Panc1 (cell line): ENCODE results near the gene HGF.

Experiments
- POLR2AphosphoS5 ChIP-seq: IDR thresholded peaks from 2 replicates; pipeline ENCODE4 v1.6.1; 2012; ENCODE audit warnings: mild to moderate bottlenecking, low read depth, low read length, moderate library complexity
- SIN3A ChIP-seq: IDR thresholded peaks from 2 replicates; pipeline ENCODE4 v1.6.1; 2012; ENCODE audit warnings: low read depth, mild to moderate bottlenecking, low read length, moderate library complexity, borderline replicate concordance; ENCODE audit not compliant: insufficient read depth
- TCF7L2 ChIP-seq: IDR thresholded peaks from 2 replicates; pipeline ENCODE4 v1.6.1; 2011; ENCODE audit warnings: mild to moderate bottlenecking, low read depth, low read length, inconsistent platforms
- TF ChIP-seq, protein P1 (sequence below): fragments of 450-650 bp; IDR thresholded peaks from 2 replicates; pipeline ENCODE4 v1.5.1; 2017; ENCODE audit warnings: mild to moderate bottlenecking

DNA sequence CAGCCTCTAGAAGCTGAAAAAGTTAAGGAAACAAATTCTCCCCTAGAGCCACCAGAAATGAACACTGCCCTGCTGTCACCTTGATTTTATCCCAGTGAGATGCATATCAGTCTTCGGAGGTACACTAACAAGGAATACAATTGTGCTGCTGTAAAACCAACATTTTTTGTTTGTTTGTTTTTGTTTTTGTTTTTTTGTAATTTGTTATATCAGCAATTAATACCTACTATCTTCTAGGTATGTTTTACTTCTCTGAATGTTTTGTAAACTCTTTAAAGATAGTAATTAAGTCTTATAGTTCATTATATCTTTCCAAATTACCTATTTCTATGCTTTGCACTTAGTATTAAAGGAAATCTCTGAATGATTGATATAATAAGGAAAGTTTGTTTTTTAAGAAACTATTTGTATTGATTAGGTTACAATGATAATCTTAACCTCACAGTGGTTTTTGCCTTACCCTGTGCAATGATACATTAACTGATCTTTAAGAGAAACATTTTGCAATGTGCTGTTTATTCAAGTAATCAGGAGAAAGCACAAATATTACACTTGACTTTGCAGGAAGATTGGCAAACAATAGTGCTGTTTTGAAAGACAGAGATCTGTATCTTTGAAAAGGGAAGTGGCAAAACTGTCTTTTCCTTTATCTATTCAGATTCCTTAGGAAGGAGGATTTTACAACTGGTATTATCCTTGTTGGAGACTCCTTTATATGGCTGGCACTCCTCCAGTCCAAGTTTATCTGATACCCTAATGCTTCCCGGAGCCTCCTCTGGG lies 11.3 kb upstream of the HGF start:
- TF ChIP-seq, protein P1, sequence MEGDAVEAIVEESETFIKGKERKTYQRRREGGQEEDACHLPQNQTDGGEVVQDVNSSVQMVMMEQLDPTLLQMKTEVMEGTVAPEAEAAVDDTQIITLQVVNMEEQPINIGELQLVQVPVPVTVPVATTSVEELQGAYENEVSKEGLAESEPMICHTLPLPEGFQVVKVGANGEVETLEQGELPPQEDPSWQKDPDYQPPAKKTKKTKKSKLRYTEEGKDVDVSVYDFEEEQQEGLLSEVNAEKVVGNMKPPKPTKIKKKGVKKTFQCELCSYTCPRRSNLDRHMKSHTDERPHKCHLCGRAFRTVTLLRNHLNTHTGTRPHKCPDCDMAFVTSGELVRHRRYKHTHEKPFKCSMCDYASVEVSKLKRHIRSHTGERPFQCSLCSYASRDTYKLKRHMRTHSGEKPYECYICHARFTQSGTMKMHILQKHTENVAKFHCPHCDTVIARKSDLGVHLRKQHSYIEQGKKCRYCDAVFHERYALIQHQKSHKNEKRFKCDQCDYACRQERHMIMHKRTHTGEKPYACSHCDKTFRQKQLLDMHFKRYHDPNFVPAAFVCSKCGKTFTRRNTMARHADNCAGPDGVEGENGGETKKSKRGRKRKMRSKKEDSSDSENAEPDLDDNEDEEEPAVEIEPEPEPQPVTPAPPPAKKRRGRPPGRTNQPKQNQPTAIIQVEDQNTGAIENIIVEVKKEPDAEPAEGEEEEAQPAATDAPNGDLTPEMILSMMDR = no peak
- TF ChIP-seq POLR2AphosphoS5 = no peak
- no peak for TF ChIP-seq SIN3A
- no peak for TF ChIP-seq TCF7L2
